Heart left ventricle (tissue), 16 donors: ENCODE measurements around the gene NISCH. TPM values are rescaled to one million over a fixed set of nuclear protein-coding genes. Genes with fewer than 3 reads are reported as not detected.

ENCODE experiments used
- ATAC-seq, 4 donors: fragments of 200-7000 bp; cut with Tn5 transposase; one replicate each; pipeline ENCODE4 v1.9.1; 2020 to 2022; ENCODE audit warnings: moderate library complexity in 4 of 4, mild to moderate bottlenecking in 3 of 4, moderate number of reproducible peaks in 1 of 4
- DNase-seq, 5 donors: peaks; one replicate each; pipeline ENCODE4 v3.0.0-alpha.2; 2020
- H3K27ac ChIP-seq, 12 donors: fragments of 200-600 bp; sonication (generic) in 4 of 12; one replicate each; pipeline versions ENCODE4 v1.5.0 to v1.8.0; 2016 to 2022; ENCODE audit warnings: mild to moderate bottlenecking in 2 of 12
- H3K27me3 ChIP-seq, 9 donors: fragments of 200-600 bp; sonication (generic) in 2 of 9; one replicate each; pipeline versions ENCODE4 v1.5.1 to v1.8.0; 2016 to 2022; ENCODE audit warnings: mild to moderate bottlenecking in 3 of 9
- H3K36me3 ChIP-seq, 9 donors: fragments of 200-600 bp; sonication (generic) in 2 of 9; one replicate each; pipeline versions ENCODE4 v1.5.0 to v1.8.0; 2018 to 2022; ENCODE audit warnings: mild to moderate bottlenecking in 2 of 9
- H3K4me1 ChIP-seq, 12 donors: fragments of 200-600 bp; sonication (generic) in 4 of 12; one replicate each; pipeline versions ENCODE4 v1.5.0 to v1.8.0; 2016 to 2022; ENCODE audit warnings: mild to moderate bottlenecking in 3 of 12
- H3K4me3 ChIP-seq, 12 donors: fragments of 200-600 bp; sonication (generic) in 4 of 12; one replicate each; pipeline versions ENCODE4 v1.5.0 to v1.8.0; 2017 to 2022; ENCODE audit warnings: mild to moderate bottlenecking in 9 of 12, moderate library complexity in 4 of 12
- H3K9me3 ChIP-seq, 12 donors: fragments of 200-600 bp; sonication (generic) in 4 of 12; one replicate each; pipeline versions ENCODE4 v1.5.0 to v1.8.0; 2016 to 2022; ENCODE audit warnings: mild to moderate bottlenecking in 1 of 12
- CTCF ChIP-seq, 12 donors: fragments of 200-600 bp; sonication (generic) in 4 of 12; IDR thresholded peaks; one replicate each; pipeline versions ENCODE4 v1.5.0 to v1.8.0; 2018 to 2022; ENCODE audit warnings: antibody characterized with exemption in 12 of 12, mild to moderate bottlenecking in 5 of 12
- POLR2A ChIP-seq, 2 donors: fragments of 450-650 bp; IDR thresholded peaks; one replicate each; pipeline ENCODE4 v1.6.1; 2017; ENCODE audit warnings: antibody characterized with exemption in 2 of 2, mild to moderate bottlenecking in 2 of 2, moderate library complexity in 2 of 2
- WGBS, 4 donors: extraction: QIAGEN DNeasy Blood & Tissue Kit in 2 of 4; methylation state at CpG; one replicate each; pipeline versions ENCODE4 v1.1.5 to v1.1.7; 2013 to 2018; 5-methylcytosine and 5-hydroxymethylcytosine counted together
- intact Hi-C, 10 donors: fragments of 100-400 bp; cut with DNase I; formaldehyde crosslinking; loops; one replicate each; pipeline versions ENCODE4 v1.11.1 to v1.14.2; 2022
- polyA plus RNA-seq, 2 donors: library from polyadenylated mRNA; stranded (reverse); fragments of 200-250 nt; gene quantifications; one replicate each; pipeline ENCODE4 v1.2.3, GENCODE V29; 2013
- total RNA-seq, 9 donors: library from RNA; depleted of rRNA in 2 of 9; stranded (reverse); fragments of >200 nt in 2 of 9; fragmentation: NEBNext Ultra II Directional in 3 of 9; extraction: Animal tissue kit (Norgen Biotek cat#: 25700) in 3 of 9; gene quantifications; one replicate each; pipeline versions ENCODE4 v1.1.0 to v1.2.4, GENCODE V29; 2016 to 2023
- donor health status: ischemic (EF 13 %, LVEDD 7.1; RV severe dilation, severe dysfunction).
- donor health status: healthy with polysubstance abuse.
- donor health status: DM: no; HTN: yes; CAD: no.
- donor health status: DM: no; HTN: no; CAD: no.
- donor health status: ischemic (EF 25% LVEDD 6.9; RV normal size, moderate dysfunction).
- donor health status: ischemic (EF 25% LVEDD 5.7; RV mildly dilated, moderate dysfunction).
- donor health status: healthy.
- donor health status: DM: yes; HTN: yes; CAD: no.
- donor health status: ischemic (EF 35%, LVEDD 5.7; RV mildly dilated, moderate dysfunction).
- donor health status: nonischemic (EF 11% LVEDD 7.7; RV severe dilation, severe dysfunction).
- donor health status: DM: yes; HTN: yes; CAD: no.
- donor health status: PGD.
- donor health status: ischemic (EF 29% LVEDD 5.4; RV normal size, mild dysfunction).
- donor health status: nonischemic (EF 23%, LVEDD 6.1; RV moderate dilation, normal function).

The NISCH gene
- total and polyA plus RNA-seq, 11 donors = 28.8 to 56.2 (median 42.0) TPM

DNA sequence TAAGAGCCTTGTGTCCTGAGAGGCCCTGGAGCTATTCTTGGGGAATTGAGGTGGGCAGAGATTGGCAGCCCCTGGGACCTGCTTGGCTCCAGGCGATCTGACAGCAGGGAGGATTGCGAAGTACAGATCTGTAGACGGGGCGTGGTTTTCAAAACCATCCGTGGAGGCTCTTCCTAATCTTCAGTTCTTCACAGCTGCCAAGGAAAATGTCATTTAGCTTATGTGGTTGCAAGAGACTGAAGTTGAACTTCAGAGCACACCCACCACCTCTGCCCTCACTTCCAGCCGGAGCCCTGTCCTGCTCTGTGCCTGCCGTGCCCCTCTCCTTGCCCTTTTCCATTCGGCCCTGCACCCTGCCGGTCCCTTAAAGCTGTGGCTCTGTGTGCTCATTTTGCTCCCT is 12.9 kb downstream of the NISCH start:
- peak in 2 of 5 donors; percentile 22 to 32 for DNase-seq
- intact Hi-C loops = loop anchor here in 1 of 10 donors (5.0 kb wide), 1 partner anchor 219 kb away; the partner anchor contains the start of genes GNL3 and PBRM1
- peak in 3 of 4 donors; percentile 14 to 58 (median 50) for ATAC-seq
- Histone ChIP-seq H3K4me1 (peaks cover 0 to 52% (median 29%) of the 10 kb centered on the region in 12 donors), H3K27ac (peak overlapping the region in 6 of 12 donors; percentile 12 to 37 (median 26)), H3K4me3 (no peak overlapping the region), H3K27me3 (no peaks in the 10 kb centered on the region), H3K9me3 (no peaks in the 10 kb centered on the region), H3K36me3 (peaks cover 0 to 72% (median 53%) of the 10 kb centered on the region in 9 donors)
- WGBS, 4 donors = 28 to 41% (median 38%) methylated on average over 9 of the region's 9 CpGs
- TF ChIP-seq CTCF (IDR thresholded peaks at IDR 0.05) (no peak), POLR2A (IDR thresholded peaks at IDR 0.05) (no peak)

- H3K9me3 ChIP-seq = no peaks in the 10 kb centered on the region
- no peak overlapping the region for H3K4me3 ChIP-seq
- 64 to 84% (median 78%) methylated on average over 5 of the region's 5 CpGs for WGBS, 4 donors
- intact Hi-C loops = loop anchor here in 1 of 10 donors (5.0 kb wide), 1 partner anchor 218 kb away; the partner anchor contains the start of genes GNL3 and PBRM1
- TF ChIP-seq POLR2A (IDR thresholded peaks at IDR 0.05) (no peak), CTCF (IDR thresholded peaks at IDR 0.05) (no peak)
- H3K36me3 ChIP-seq = peaks cover 0 to 75% (median 53%) of the 10 kb centered on the region in 9 donors
- peaks cover 0 to 52% (median 29%) of the 10 kb centered on the region in 12 donors for H3K4me1 ChIP-seq
- no peaks in the 10 kb centered on the region for H3K27me3 ChIP-seq
- peak overlapping the region in 2 of 12 donors; percentile 4 to 37 for H3K27ac ChIP-seq
- ATAC-seq (peak in 1 of 4 donors; percentile 12), DNase-seq (no peak)
Observed at GRCh38 chr3:52469001-52469400, 13.6 kb downstream of the NISCH start.

GRCh38 chr3:52470920-52471319 is 15.5 kb downstream of the NISCH start:
- Histone ChIP-seq H3K9me3 (no peaks in the 10 kb centered on the region), H3K27ac (peak overlapping the region in 3 of 12 donors; percentile 18 to 60 (median 50)), H3K27me3 (no peaks in the 10 kb centered on the region), H3K4me1 (peaks cover 0 to 57% (median 29%) of the 10 kb centered on the region in 12 donors), H3K4me3 (no peak overlapping the region), H3K36me3 (peaks cover 0 to 74% (median 52%) of the 10 kb centered on the region in 9 donors)
- intact Hi-C loops = loop anchor here in 7 of 10 donors (5.0 to 10.0 kb wide), 3 partner anchors 66 to 214 kb away; partner anchors contain the start of genes GNL3 (in 4 of the 7), PBRM1 (in 4 of the 7) and UQCC5 (in 4 of the 7)
- TF ChIP-seq POLR2A (IDR thresholded peaks at IDR 0.05) (no peak), CTCF (IDR thresholded peaks at IDR 0.05) (no peak)
- WGBS, 4 donors = 90 to 99% (median 94%) methylated on average over 4 of the region's 4 CpGs
- peak in 1 of 5 donors; percentile 55 for DNase-seq
- ATAC-seq = no peak

DNA sequence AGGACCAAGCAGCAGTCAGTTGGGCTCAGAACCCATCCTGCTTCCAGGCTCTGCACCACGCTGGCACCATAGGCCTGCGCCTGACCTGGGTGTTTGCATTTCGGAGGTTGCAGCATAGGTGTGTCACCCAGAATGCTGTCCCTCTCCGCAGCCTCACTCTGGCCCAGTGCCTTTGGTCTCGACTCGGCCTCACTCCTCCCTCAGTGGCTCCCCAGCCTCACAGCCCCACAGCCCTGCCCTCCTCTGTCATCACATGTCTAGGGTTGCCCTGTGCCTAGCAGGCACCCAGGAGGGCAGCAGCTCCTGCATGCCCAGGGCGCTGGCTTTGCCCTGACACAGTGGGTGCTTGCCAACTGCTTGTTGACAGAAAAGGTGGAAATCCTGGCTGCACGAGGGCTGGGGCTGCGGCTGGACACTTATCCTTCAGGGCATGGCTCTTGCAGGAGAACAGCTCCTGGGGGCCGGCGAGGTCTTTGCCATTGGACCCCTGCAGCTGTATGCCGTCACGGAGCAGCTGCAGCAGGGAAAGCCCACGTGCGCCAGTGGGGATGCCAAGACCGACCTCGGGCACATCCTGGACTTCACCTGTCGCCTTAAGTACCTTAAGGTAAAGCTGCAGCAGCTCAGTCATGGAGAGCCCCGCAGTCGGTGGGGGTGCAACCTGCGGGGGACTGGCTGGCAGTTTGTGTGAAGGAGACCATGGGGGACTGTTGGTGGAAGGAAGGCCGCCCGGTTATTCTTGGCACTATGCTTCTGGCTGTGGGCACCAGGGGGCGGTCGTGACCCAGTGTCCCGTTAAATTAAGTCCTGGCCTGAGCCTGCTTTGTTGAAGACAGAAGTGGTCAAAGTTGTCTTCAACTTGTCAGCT is 16.2 kb downstream of the NISCH start:
- Histone ChIP-seq H3K4me3 (no peak overlapping the region), H3K4me1 (peaks cover 0 to 64% (median 29%) of the 10 kb centered on the region in 12 donors), H3K9me3 (no peaks in the 10 kb centered on the region), H3K27me3 (no peaks in the 10 kb centered on the region), H3K36me3 (peaks cover 0 to 78% (median 57%) of the 10 kb centered on the region in 9 donors), H3K27ac (peak overlapping the region in 4 of 12 donors; percentile 18 to 60 (median 48))
- DNase-seq = peak; percentile 79 to 87 (median 82)
- intact Hi-C loops = loop anchor here in 8 of 10 donors (2.0 to 10.0 kb wide), 4 partner anchors 65 to 213 kb away; partner anchors contain the start of genes UQCC5 (in 6 of the 8), GNL3 (in 4 of the 8) and PBRM1 (in 4 of the 8)
- peak; percentile 77 to 87 (median 82) for ATAC-seq
- TF ChIP-seq POLR2A (IDR thresholded peaks at IDR 0.05) = no peak
- peak; percentile 68 to 83 (median 78) for TF ChIP-seq CTCF (IDR thresholded peaks at IDR 0.05)
- 48 to 51% (median 49%) methylated on average over 17 to 26 of the region's 26 CpGs for WGBS, 4 donors
